PC-3 (cell line): ENCODE results near the gene SARNP.

Experiments used
- EZH2 ChIP-seq: fragments of 300-600 bp; sonication (generic); IDR thresholded peaks from one replicate; pipeline ENCODE4 v1.6.1; 2017; ENCODE audit warnings: antibody characterized with exemption, mild to moderate bottlenecking, low read length; ENCODE audit not compliant: unreplicated experiment
- EZH2phosphoT487 ChIP-seq: fragments of 300-600 bp; sonication (generic); IDR thresholded peaks from 2 replicates; pipeline ENCODE4 v1.6.1; 2018; ENCODE audit warnings: mild to moderate bottlenecking, antibody characterized with exemption, low read length, borderline replicate concordance

DNA sequence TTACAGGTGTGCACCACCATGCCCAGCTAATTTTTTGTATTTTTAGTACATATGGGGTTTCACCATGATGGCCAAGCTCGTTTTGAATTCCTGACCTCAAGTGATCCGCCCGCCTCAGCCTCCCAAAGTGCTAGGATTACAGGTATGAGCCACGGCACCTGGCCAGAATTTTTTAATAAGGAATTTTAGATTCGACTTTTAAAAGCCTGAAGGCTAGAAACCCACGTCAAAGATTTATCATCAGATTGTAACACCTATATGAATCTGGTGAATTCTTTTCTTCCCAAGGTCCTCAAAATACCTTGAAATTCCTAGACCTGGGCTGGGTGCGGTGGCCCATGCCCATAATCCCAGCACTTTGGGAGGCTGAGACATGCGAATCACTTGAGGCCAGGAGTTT, 43.9 kb upstream of the SARNP start:
- TF ChIP-seq EZH2: no peak
- TF ChIP-seq EZH2phosphoT487: no peak
